GM08714 (cell line): ENCODE measurements around the gene DKKL1.

Source experiments
- H3K4me3 ChIP-seq: fragments of 200-500 bp; sonication (Bioruptor generic); 2 replicates; pipeline ENCODE4 v1.5.1; 2014; ENCODE audit warnings: mild to moderate bottlenecking, low read length, inconsistent platforms
- ZNF274 ChIP-seq: IDR thresholded peaks from 2 replicates; pipeline ENCODE4 v1.6.1; 2012; ENCODE audit warnings: mild to moderate bottlenecking, low read depth, low read length

The DKKL1 gene

GRCh38 chr19:49411681-49412326 lies 48.1 kb downstream of the DKKL1 start:
- no peak overlapping the region for H3K4me3 ChIP-seq
- no peak for TF ChIP-seq ZNF274

GRCh38 chr19:49413348-49413747 lies 49.7 kb downstream of the DKKL1 start:
- no peak overlapping the region for H3K4me3 ChIP-seq
- TF ChIP-seq ZNF274: no peak

- H3K4me3 ChIP-seq: no peak overlapping the region
- TF ChIP-seq ZNF274: no peak
Observed at GRCh38 chr19:49414256-49414655, 50.6 kb downstream of the DKKL1 start.

GRCh38 chr19:49415102-49415809 lies 51.6 kb downstream of the DKKL1 start:
- no peak for TF ChIP-seq ZNF274
- no peak overlapping the region for H3K4me3 ChIP-seq

GRCh38 chr19:49415810-49416200 lies 52.1 kb downstream of the DKKL1 start:
- no peak overlapping the region for H3K4me3 ChIP-seq
- TF ChIP-seq ZNF274: no peak

- no peak overlapping the region for H3K4me3 ChIP-seq
- no peak for TF ChIP-seq ZNF274
Observed at GRCh38 chr19:49417088-49417487, 53.4 kb downstream of the DKKL1 start.

GRCh38 chr19:49418511-49418910 lies 54.8 kb downstream of the DKKL1 start:
- no peak overlapping the region for H3K4me3 ChIP-seq
- no peak for TF ChIP-seq ZNF274

GRCh38 chr19:49419173-49419572 lies 55.5 kb downstream of the DKKL1 start:
- H3K4me3 ChIP-seq: no peak overlapping the region
- TF ChIP-seq ZNF274: no peak

GRCh38 chr19:49420227-49420626 lies 56.5 kb downstream of the DKKL1 start:
- H3K4me3 ChIP-seq: no peak overlapping the region
- no peak for TF ChIP-seq ZNF274

- TF ChIP-seq ZNF274: no peak
- H3K4me3 ChIP-seq: no peak overlapping the region
Observed at GRCh38 chr19:49421039-49421877, 57.6 kb downstream of the DKKL1 start.

- no peak overlapping the region for H3K4me3 ChIP-seq
- no peak for TF ChIP-seq ZNF274
Observed at GRCh38 chr19:49421878-49422202, 58.2 kb downstream of the DKKL1 start.

GRCh38 chr19:49422407-49423070 lies 58.9 kb downstream of the DKKL1 start:
- H3K4me3 ChIP-seq: no peak overlapping the region
- no peak for TF ChIP-seq ZNF274

- TF ChIP-seq ZNF274: no peak
- no peak within 1 kb of the TSS for H3K4me3 ChIP-seq
Observed at GRCh38 chr19:49423071-49423984, 59.7 kb downstream of the DKKL1 start, which contains the start of gene PTH2. PTH2 (minus strand) TSS chr19:49423441; CDS start chr19:49423339, 102 bp downstream.
